HepG2 (cell line): Measurements from ENCODE around the gene LRRC45. TPM values are rescaled to one million over a fixed set of nuclear protein-coding genes. Genes with fewer than 3 reads are reported as not detected.

Experiments
- ATAC-seq: fragments of 200-7000 bp; cut with Tn5 transposase; 3 replicates; pipeline ENCODE4 v1.9.1; 2020; ENCODE audit warnings: mild to moderate bottlenecking, moderate library complexity
- BruUV-seq: library from RNA; stranded (reverse); fragments of 400-500 nt; replicated peaks from 2 replicates; lab custom pipeline; 2021; lab: Mats Ljungman, UMichigan
- CTCF ChIA-PET: fragments of 300-600 bp; formaldehyde crosslinking; extraction: SDS; loops from one replicate; lab custom pipeline; 2021; ENCODE audit warnings: low total read pairs, inconsistent platforms, low intra/inter-chr PET ratio; lab: Yijun Ruan, JAX
- POLR2A ChIA-PET: fragments of 350-600 bp; sonication (Branson Sonifier 250); formaldehyde crosslinking; loops from one replicate; lab custom pipeline; 2020; ENCODE audit warnings: antibody characterized with exemption, inconsistent platforms; lab: Yijun Ruan, JAX
- DNase-seq: peaks from one replicate; pipeline ENCODE4 v3.0.0-alpha.2; 2015; ENCODE audit warnings: low spot score
- FAIRE-seq: peaks from 3 replicates; lab custom pipeline; 2011; peaks lifted over from hg19 to GRCh38; lab: Jason Lieb, UNC
- H2AFZ ChIP-seq: one replicate; pipeline ENCODE4 v1.6.1; 2011; ENCODE audit warnings: low read length, inconsistent platforms
- H3K27ac ChIP-seq: fragments of 300-600 bp; 3 replicates; pipeline ENCODE4 v1.8.0; 2011; ENCODE audit warnings: mixed run types, mild to moderate bottlenecking, mixed read lengths, low read length, inconsistent platforms; ENCODE audit not compliant: insufficient read depth; ENCODE audit errors: extremely low read length
- H3K27me3 ChIP-seq, 2 experiments: fragments of 200-600 bp in 1 of 2; 2 replicates in 1 of 2; 3 replicates in 1 of 2; pipeline versions ENCODE4 v1.6.0 to v1.8.0; 2011; ENCODE audit warnings: low read length in 2 of 2, mild to moderate bottlenecking in 2 of 2, moderate library complexity in 2 of 2, inconsistent platforms in 1 of 2; ENCODE audit not compliant: insufficient read depth in 2 of 2, control insufficient read depth in 1 of 2
- H3K36me3 ChIP-seq, 2 experiments: fragments of 200-600 bp in 1 of 2; replicated peaks in 1 of 2; 2 replicates in 1 of 2; 3 replicates in 1 of 2; pipeline versions ENCODE4 v1.5.1 to v1.8.0; 2011; ENCODE audit warnings: low read length in 2 of 2, inconsistent platforms in 1 of 2; ENCODE audit not compliant: insufficient read depth in 2 of 2, control insufficient read depth in 1 of 2
- H3K4me1 ChIP-seq: 2 replicates; pipeline ENCODE4 v1.5.1; 2012; ENCODE audit warnings: low read length, inconsistent platforms; ENCODE audit not compliant: insufficient read depth
- H3K4me2 ChIP-seq: 2 replicates; pipeline ENCODE4 v1.6.0; 2011; ENCODE audit warnings: low read depth, low read length, inconsistent platforms
- H3K4me3 ChIP-seq, 3 experiments: fragments of 200-600 bp in 1 of 3; sonication (generic), shearing (Covaris generic) in 1 of 3; replicated peaks in 1 of 3; 2 replicates each; pipeline ENCODE4 v1.5.1; 2011 to 2016; ENCODE audit warnings: low read length in 3 of 3, inconsistent platforms in 2 of 3, low read depth in 2 of 3, mild to moderate bottlenecking in 2 of 3, control low read depth in 1 of 3, mixed read lengths in 1 of 3; ENCODE audit not compliant: insufficient read depth in 1 of 3
- H3K79me2 ChIP-seq: one replicate; pipeline ENCODE4 v1.6.1; 2011; ENCODE audit warnings: low read length, inconsistent platforms; ENCODE audit not compliant: insufficient read depth
- H3K9ac ChIP-seq: 2 replicates; pipeline ENCODE4 v1.6.0; 2011; ENCODE audit warnings: mild to moderate bottlenecking, low read depth, low read length, inconsistent platforms; ENCODE audit not compliant: insufficient read depth
- H3K9me3 ChIP-seq: 2 replicates; pipeline ENCODE4 v1.5.1; 2012; ENCODE audit warnings: mild to moderate bottlenecking, low read length
- H4K20me1 ChIP-seq: 2 replicates; pipeline ENCODE4 v1.6.0; 2011; ENCODE audit warnings: inconsistent platforms, mild to moderate bottlenecking, low read length, moderate library complexity; ENCODE audit not compliant: insufficient read depth
- SKI ChIP-seq: fragments of 450-650 bp; IDR thresholded peaks from one replicate; pipeline ENCODE4 v1.6.1; 2018; ENCODE audit warnings: mild to moderate bottlenecking; ENCODE audit not compliant: partially characterized antibody
- SP1 ChIP-seq, 2 experiments: fragments of 450-650 bp in 1 of 2; sonication (generic) in 1 of 2; formaldehyde crosslinking in 1 of 2; IDR thresholded peaks; 2 replicates each; pipeline versions ENCODE4 v1.4.0 to v1.6.1; 2016 to 2020; ENCODE audit warnings: missing genetic modification reagents in 1 of 2
- TSC22D2 ChIP-seq: sonication (generic); formaldehyde crosslinking; IDR thresholded peaks from 2 replicates; pipeline ENCODE4 v1.5.1; 2020; ENCODE audit warnings: missing genetic modification reagents, mild to moderate bottlenecking, borderline replicate concordance
- ZNF124 ChIP-seq: sonication (generic); formaldehyde crosslinking; IDR thresholded peaks from 2 replicates; pipeline ENCODE4 v1.4.0; 2020; ENCODE audit warnings: missing genetic modification reagents
- WGBS: methylation state at CpG from one replicate; pipeline ENCODE4 v1.1.6; 2017; ENCODE audit warnings: low lambda C conversion rate; 5-methylcytosine and 5-hydroxymethylcytosine counted together
- in situ Hi-C: cut with HindIII; loops from 2 replicates; pipeline ENCODE4 v1.10.0; 2017; ENCODE audit warnings: low pct_unique_long_range_greater_than_20kb; ENCODE audit not compliant: extremely low pct_ligation_motif_present
- intact Hi-C: fragments of 100-400 bp; cut with micrococcal nuclease; formaldehyde crosslinking; loops from one replicate; pipeline ENCODE4 v1.10.0; 2022; ENCODE audit not compliant: unreplicated experiment
- polyA plus RNA-seq, 8 experiments: library from polyadenylated mRNA; depleted of rRNA in 3 of 8; stranded (reverse) in 7 of 8; unstranded in 1 of 8; fragments of >200 nt; fragmentation: Illumina TruSeq in 4 of 8; extraction: Trizol in 4 of 8; gene quantifications; 2 replicates each; pipeline versions ENCODE4 v1.2.1 to v1.2.3, GENCODE V29; 2011 to 2016; ENCODE audit warnings: low read depth in 4 of 8, missing spikeins in 1 of 8, mixed read lengths in 1 of 8; ENCODE audit not compliant: insufficient read depth in 1 of 8
- total RNA-seq, 5 experiments: library from RNA; depleted of rRNA; stranded (reverse); fragments of >200 nt; fragmentation: Illumina TruSeq; extraction: Trizol; gene quantifications; 2 replicates each; pipeline ENCODE4 v1.2.3, GENCODE V29; 2016; ENCODE audit warnings: low read depth in 1 of 5
- TF ChIP-seq, protein P1 (sequence below): sonication (generic); formaldehyde crosslinking; IDR thresholded peaks from 2 replicates; pipeline ENCODE4 v1.5.0; 2020; ENCODE audit warnings: missing genetic modification reagents
- TF ChIP-seq, protein P2 (sequence below): sonication (generic); formaldehyde crosslinking; IDR thresholded peaks from 2 replicates; pipeline ENCODE4 v1.8.0; 2022; ENCODE audit warnings: missing genetic modification reagents, mild to moderate bottlenecking, moderate library complexity, borderline replicate concordance
- TF ChIP-seq, protein P3 (sequence below): sonication (generic); formaldehyde crosslinking; IDR thresholded peaks from 2 replicates; pipeline ENCODE4 v1.4.0; 2020; ENCODE audit warnings: missing genetic modification reagents

Gene LRRC45
- total and polyA plus RNA-seq, 2 of the 13 experiments (the other 11 are each of a cell fraction or from before 2014, with no cell fraction given): 11.6 to 48.1 TPM

DNA sequence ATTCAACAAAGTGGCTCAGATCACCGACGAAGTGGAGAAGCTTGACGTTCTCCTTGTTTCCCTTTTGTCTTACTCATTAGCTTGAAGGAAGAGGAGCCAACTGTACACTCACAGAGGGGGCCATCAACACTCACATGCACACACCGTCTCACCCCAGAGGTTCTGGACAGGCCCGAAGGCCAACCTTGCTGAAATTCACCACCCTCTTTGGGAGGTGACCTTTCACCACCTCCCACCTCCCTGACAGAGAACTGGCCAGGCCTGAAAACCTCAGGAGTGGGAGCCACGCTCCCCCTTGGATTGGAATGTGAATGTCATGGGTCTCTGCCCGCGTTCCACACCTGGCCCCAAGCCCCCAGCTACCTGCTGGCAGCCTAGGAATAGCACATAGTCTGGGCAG is 12.4 kb downstream of the LRRC45 start:
- Histone ChIP-seq H3K4me2 (peak overlapping the region; percentile 95; the same call in 1 of the 2 replicates), H3K27me3 (no peaks in the 10 kb centered on the region), H3K36me3 (peaks cover 7 to 12% of the 10 kb centered on the region in 2 experiments), H2AFZ (no peak overlapping the region), H3K9ac (peak overlapping the region; percentile 91; the same call in 1 of the 2 replicates), H3K79me2 (peaks cover 13% of the 10 kb centered on the region), H3K4me3 (peak overlapping the region in 2 of 3 experiments; percentile 93 to 98; a peak in 2 of 6 replicates), H3K4me1 (peaks cover 48% of the 10 kb centered on the region), H3K9me3 (no peaks in the 10 kb centered on the region), H3K27ac (no peak overlapping the region), H4K20me1 (peaks cover 20% of the 10 kb centered on the region)
- DNase-seq (no peak), ATAC-seq (no peak), FAIRE-seq (no peak)
- intact Hi-C loops (loop anchor here (5.0 kb wide), 1 partner anchor 117 kb away; no protein-coding TSS in a partner anchor), in situ Hi-C loops (loop anchor here (5.0 kb wide), 1 partner anchor 122 kb away; no protein-coding TSS in a partner anchor)
- ChIA-PET CTCF (no interaction called here), POLR2A (interaction anchor here (1.1 to 6.2 kb wide), 3 partner anchors 13 to 76 kb away, joined by 3 to 112 read pairs (median 3); partner anchors contain the start of genes CENPX, FASN and LRRC45)
- TF ChIP-seq, protein P1, sequence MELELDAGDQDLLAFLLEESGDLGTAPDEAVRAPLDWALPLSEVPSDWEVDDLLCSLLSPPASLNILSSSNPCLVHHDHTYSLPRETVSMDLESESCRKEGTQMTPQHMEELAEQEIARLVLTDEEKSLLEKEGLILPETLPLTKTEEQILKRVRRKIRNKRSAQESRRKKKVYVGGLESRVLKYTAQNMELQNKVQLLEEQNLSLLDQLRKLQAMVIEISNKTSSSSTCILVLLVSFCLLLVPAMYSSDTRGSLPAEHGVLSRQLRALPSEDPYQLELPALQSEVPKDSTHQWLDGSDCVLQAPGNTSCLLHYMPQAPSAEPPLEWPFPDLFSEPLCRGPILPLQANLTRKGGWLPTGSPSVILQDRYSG: no peak
- TF ChIP-seq SKI (no peak), SP1 (IDR thresholded peaks at IDR 0.05) (no peak), SP1 (CRISPR knock-in tag; IDR thresholded peaks at IDR 0.05) (0 out of 2 replicates have a peak, but pooled peaks have one; percentile 3), ZNF124 (CRISPR knock-in tag) (no peak), TSC22D2 (CRISPR knock-in tag) (no peak)
- TF ChIP-seq, protein P2, sequence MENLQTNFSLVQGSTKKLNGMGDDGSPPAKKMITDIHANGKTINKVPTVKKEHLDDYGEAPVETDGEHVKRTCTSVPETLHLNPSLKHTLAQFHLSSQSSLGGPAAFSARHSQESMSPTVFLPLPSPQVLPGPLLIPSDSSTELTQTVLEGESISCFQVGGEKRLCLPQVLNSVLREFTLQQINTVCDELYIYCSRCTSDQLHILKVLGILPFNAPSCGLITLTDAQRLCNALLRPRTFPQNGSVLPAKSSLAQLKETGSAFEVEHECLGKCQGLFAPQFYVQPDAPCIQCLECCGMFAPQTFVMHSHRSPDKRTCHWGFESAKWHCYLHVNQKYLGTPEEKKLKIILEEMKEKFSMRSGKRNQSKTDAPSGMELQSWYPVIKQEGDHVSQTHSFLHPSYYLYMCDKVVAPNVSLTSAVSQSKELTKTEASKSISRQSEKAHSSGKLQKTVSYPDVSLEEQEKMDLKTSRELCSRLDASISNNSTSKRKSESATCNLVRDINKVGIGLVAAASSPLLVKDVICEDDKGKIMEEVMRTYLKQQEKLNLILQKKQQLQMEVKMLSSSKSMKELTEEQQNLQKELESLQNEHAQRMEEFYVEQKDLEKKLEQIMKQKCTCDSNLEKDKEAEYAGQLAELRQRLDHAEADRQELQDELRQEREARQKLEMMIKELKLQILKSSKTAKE (CRISPR knock-in tag): no peak
- TF ChIP-seq, protein P3, sequence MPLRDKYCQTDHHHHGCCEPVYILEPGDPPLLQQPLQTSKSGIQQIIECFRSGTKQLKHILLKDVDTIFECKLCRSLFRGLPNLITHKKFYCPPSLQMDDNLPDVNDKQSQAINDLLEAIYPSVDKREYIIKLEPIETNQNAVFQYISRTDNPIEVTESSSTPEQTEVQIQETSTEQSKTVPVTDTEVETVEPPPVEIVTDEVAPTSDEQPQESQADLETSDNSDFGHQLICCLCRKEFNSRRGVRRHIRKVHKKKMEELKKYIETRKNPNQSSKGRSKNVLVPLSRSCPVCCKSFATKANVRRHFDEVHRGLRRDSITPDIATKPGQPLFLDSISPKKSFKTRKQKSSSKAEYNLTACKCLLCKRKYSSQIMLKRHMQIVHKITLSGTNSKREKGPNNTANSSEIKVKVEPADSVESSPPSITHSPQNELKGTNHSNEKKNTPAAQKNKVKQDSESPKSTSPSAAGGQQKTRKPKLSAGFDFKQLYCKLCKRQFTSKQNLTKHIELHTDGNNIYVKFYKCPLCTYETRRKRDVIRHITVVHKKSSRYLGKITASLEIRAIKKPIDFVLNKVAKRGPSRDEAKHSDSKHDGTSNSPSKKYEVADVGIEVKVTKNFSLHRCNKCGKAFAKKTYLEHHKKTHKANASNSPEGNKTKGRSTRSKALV (CRISPR knock-in tag): no peak
- BruUV-seq: no TSS peak
- 84% methylated on average over 8 of the region's 8 CpGs for WGBS
